PC-3 (cell line): Measurements from ENCODE around the gene HIBADH. TPM values are rescaled to one million over a fixed set of nuclear protein-coding genes. Genes with fewer than 3 reads are reported as not detected.

Source experiments
- ATAC-seq: fragments of 200-7000 bp; cut with Tn5 transposase; 2 replicates; pipeline ENCODE4 v1.9.1; 2020; ENCODE audit warnings: mild to moderate bottlenecking, moderate library complexity
- BruUV-seq: library from RNA; stranded (reverse); fragments of 400-500 nt; replicated peaks from 2 replicates; lab custom pipeline; 2021; lab: Mats Ljungman, UMichigan
- CTCF ChIA-PET: fragments of 300-600 bp; sonication (Branson Sonifier 250); formaldehyde crosslinking; loops from one replicate; lab custom pipeline; 2022; ENCODE audit warnings: antibody characterized with exemption; lab: Charles Lee
- POLR2A ChIA-PET: fragments of 300-600 bp; sonication (Branson Sonifier 250); formaldehyde crosslinking; loops from one replicate; lab custom pipeline; 2022; ENCODE audit warnings: antibody characterized with exemption; ENCODE audit not compliant: unreplicated experiment; lab: Charles Lee
- DNase-seq: peaks from one replicate; pipeline ENCODE4 v3.0.0-alpha.2; 2015
- H2AFZ ChIP-seq: fragments of 300-600 bp; sonication (generic); 2 replicates; pipeline ENCODE4 v1.6.0; 2016; ENCODE audit warnings: antibody characterized with exemption, low read length
- H3F3A ChIP-seq: fragments of 300-600 bp; sonication (generic); one replicate; pipeline ENCODE4 v1.6.0; 2017; ENCODE audit warnings: antibody characterized with exemption, low read length, control low read depth, mild to moderate bottlenecking; ENCODE audit not compliant: unreplicated experiment
- H3K27ac ChIP-seq: fragments of 300-600 bp; sonication (generic); 2 replicates; pipeline ENCODE4 v1.5.1; 2016; ENCODE audit warnings: mild to moderate bottlenecking, low read length
- H3K27me3 ChIP-seq: fragments of 300-600 bp; sonication (generic); 2 replicates; pipeline ENCODE4 v1.6.1; 2016; ENCODE audit warnings: low read length, mixed read lengths
- H3K36me3 ChIP-seq: fragments of 300-600 bp; sonication (generic); 2 replicates; pipeline ENCODE4 v1.6.1; 2016; ENCODE audit warnings: low read depth, mixed run types, low read length, mixed read lengths
- H3K4me1 ChIP-seq: fragments of 300-600 bp; sonication (generic); 2 replicates; pipeline ENCODE4 v1.5.1; 2016; ENCODE audit warnings: low read length; ENCODE audit not compliant: insufficient read depth
- H3K4me2 ChIP-seq: fragments of 300-600 bp; sonication (generic); 2 replicates; pipeline ENCODE4 v1.6.0; 2016; ENCODE audit warnings: low read length
- H3K4me3 ChIP-seq: fragments of 300-600 bp; sonication (generic); 2 replicates; pipeline ENCODE4 v1.5.1; 2016; ENCODE audit warnings: mild to moderate bottlenecking, low read length, mixed read lengths
- H3K79me2 ChIP-seq: fragments of 300-600 bp; sonication (generic); 2 replicates; pipeline ENCODE4 v1.6.1; 2017; ENCODE audit warnings: low read length, mixed read lengths
- H3K9ac ChIP-seq: fragments of 300-600 bp; sonication (generic); 2 replicates; pipeline ENCODE4 v1.6.0; 2016; ENCODE audit warnings: mild to moderate bottlenecking, low read length
- H3K9me2 ChIP-seq: fragments of 300-600 bp; sonication (generic); replicated peaks from 2 replicates; pipeline ENCODE4 v1.6.1; 2016; ENCODE audit warnings: mixed run types, low read length, mixed read lengths
- H3K9me3 ChIP-seq: fragments of 300-600 bp; sonication (generic); 2 replicates; pipeline ENCODE4 v1.6.1; 2016; ENCODE audit warnings: low read length, mixed read lengths
- H4K20me1 ChIP-seq: fragments of 300-600 bp; sonication (generic); 2 replicates; pipeline ENCODE4 v1.6.1; 2016; ENCODE audit warnings: low read length, mixed read lengths
- CTCF ChIP-seq: fragments of 300-600 bp; sonication (generic); conservative IDR thresholded peaks from 2 replicates; pipeline ENCODE4 v1.5.1; 2017; ENCODE audit warnings: antibody characterized with exemption, low read depth, mild to moderate bottlenecking, low read length
- EZH2 ChIP-seq: fragments of 300-600 bp; sonication (generic); IDR thresholded peaks from one replicate; pipeline ENCODE4 v1.6.1; 2017; ENCODE audit warnings: antibody characterized with exemption, mild to moderate bottlenecking, low read length; ENCODE audit not compliant: unreplicated experiment
- EZH2phosphoT487 ChIP-seq: fragments of 300-600 bp; sonication (generic); IDR thresholded peaks from 2 replicates; pipeline ENCODE4 v1.6.1; 2018; ENCODE audit warnings: mild to moderate bottlenecking, antibody characterized with exemption, low read length, borderline replicate concordance
- intact Hi-C: fragments of 100-400 bp; cut with micrococcal nuclease; formaldehyde crosslinking; loops from 2 replicates; pipeline ENCODE4 v1.9.0; 2023
- total RNA-seq: library from RNA; depleted of rRNA; stranded (reverse); fragments of >200 nt; gene quantifications from 2 replicates; pipeline ENCODE4 v1.2.3, GENCODE V29; 2014

Gene HIBADH
- total RNA-seq, 1 experiment from 2014 or later = 45.8 TPM

DNA sequence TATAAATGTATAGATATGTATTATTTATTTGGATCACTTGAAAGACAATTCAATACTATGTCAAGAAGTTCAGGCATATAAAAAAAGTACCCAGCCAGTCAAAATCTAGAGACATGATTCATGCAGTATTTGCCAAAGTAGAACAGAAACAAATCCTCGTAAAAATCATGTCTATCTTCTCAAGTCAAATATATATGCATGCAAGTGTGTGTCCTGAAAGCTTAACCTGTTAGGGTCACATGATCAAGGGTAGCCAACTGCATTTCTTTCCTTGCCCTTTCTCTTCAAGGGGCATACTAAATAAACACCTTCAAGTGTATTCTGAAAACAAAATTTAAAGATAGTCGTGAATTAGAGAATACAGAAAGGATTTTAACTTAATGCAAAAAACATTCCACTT is 107.0 kb downstream of the HIBADH start:
- intact Hi-C loops = no loop called here
- H3F3A ChIP-seq = no peaks in the 10 kb centered on the region
- DNase-seq = peak; percentile 39
- peaks cover 10% of the 10 kb centered on the region for H3K4me1 ChIP-seq
- TF ChIP-seq CTCF = no peak
- TF ChIP-seq EZH2 = no peak
- TF ChIP-seq EZH2phosphoT487 = no peak
- no TSS peak for BruUV-seq
- H3K79me2 ChIP-seq = no peaks in the 10 kb centered on the region
- no peaks in the 10 kb centered on the region for H4K20me1 ChIP-seq
- H3K27me3 ChIP-seq = no peaks in the 10 kb centered on the region
- no peak overlapping the region for H3K4me2 ChIP-seq
- peak; percentile 76 for ATAC-seq
- no peak overlapping the region for H3K27ac ChIP-seq
- CTCF ChIA-PET = no interaction called here
- no peaks in the 10 kb centered on the region for H3K36me3 ChIP-seq
- no peak overlapping the region for H2AFZ ChIP-seq
- no peak overlapping the region for H3K9ac ChIP-seq
- no peaks in the 10 kb centered on the region for H3K9me2 ChIP-seq
- no peak overlapping the region for H3K4me3 ChIP-seq
- POLR2A ChIA-PET = no interaction called here
- H3K9me3 ChIP-seq = no peaks in the 10 kb centered on the region

DNA sequence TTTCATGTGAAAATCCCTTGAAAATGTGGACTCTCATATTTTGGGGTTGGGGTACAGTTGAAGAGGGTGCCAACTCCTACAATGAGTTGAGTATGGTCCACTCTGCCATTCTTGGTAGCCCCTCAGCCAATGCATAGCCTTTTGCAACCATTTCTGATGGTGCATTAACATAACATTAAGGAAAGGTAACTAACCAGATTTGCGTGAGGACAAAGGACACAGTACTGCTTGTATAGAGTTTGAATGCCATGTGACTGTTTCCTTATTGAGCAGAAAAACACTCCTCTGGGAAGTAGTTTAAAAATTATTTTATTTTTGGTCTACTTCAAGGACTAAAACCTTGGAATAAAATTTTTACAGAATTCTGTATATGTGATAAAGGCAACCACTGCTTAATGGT is 107.9 kb downstream of the HIBADH start:
- no peak overlapping the region for H3K27ac ChIP-seq
- no peaks in the 10 kb centered on the region for H4K20me1 ChIP-seq
- H3K27me3 ChIP-seq = no peaks in the 10 kb centered on the region
- peaks cover 7% of the 10 kb centered on the region for H3K4me1 ChIP-seq
- H3K4me3 ChIP-seq = no peak overlapping the region
- ChIA-PET CTCF (no interaction called here), POLR2A (no interaction called here)
- H3K79me2 ChIP-seq = no peaks in the 10 kb centered on the region
- no peak overlapping the region for H3K4me2 ChIP-seq
- no peaks in the 10 kb centered on the region for H3K36me3 ChIP-seq
- H2AFZ ChIP-seq = no peak overlapping the region
- no peak for DNase-seq
- no peaks in the 10 kb centered on the region for H3K9me2 ChIP-seq
- intact Hi-C loops = no loop called here
- no TSS peak for BruUV-seq
- H3K9me3 ChIP-seq = no peaks in the 10 kb centered on the region
- no peak for ATAC-seq
- no peak for TF ChIP-seq EZH2
- TF ChIP-seq EZH2phosphoT487 = no peak
- no peak for TF ChIP-seq CTCF
- H3K9ac ChIP-seq = no peak overlapping the region
- no peaks in the 10 kb centered on the region for H3F3A ChIP-seq

DNA sequence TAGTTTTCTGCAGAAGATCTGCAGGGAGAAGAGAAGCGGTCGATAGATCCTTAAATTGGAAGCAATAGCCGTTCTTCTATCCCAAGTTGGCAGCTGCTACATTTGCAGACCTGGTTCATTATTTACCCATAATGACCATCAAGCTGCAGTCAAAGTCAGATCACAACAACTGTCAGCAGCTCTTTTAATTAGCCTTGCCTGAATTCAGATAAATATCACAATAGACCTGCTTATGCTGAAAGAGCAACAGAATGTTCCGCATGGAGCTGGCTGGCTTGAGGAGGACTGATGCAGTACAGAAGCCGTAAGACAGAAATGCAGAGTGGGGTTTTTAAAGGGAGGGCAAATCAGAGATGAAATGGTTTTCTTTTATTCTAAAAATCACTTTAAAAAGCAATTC is 109.4 kb downstream of the HIBADH start:
- BruUV-seq = no TSS peak
- Histone ChIP-seq H3F3A (no peaks in the 10 kb centered on the region), H3K4me3 (no peak overlapping the region), H3K36me3 (no peaks in the 10 kb centered on the region), H3K9me2 (no peaks in the 10 kb centered on the region), H3K27ac (no peak overlapping the region), H3K4me1 (peaks cover 11% of the 10 kb centered on the region), H3K27me3 (no peaks in the 10 kb centered on the region), H3K9ac (no peak overlapping the region), H3K9me3 (no peaks in the 10 kb centered on the region), H4K20me1 (no peaks in the 10 kb centered on the region), H3K4me2 (no peak overlapping the region), H2AFZ (no peak overlapping the region), H3K79me2 (no peaks in the 10 kb centered on the region)
- ATAC-seq (no peak), DNase-seq (no peak)
- intact Hi-C loops = no loop called here
- no peak for TF ChIP-seq CTCF
- TF ChIP-seq EZH2 = no peak
- TF ChIP-seq EZH2phosphoT487 = no peak
- ChIA-PET CTCF (no interaction called here), POLR2A (no interaction called here)
